Loucy (cell line): ENCODE results near the gene MAN2C1.

Source experiments
- EZH2phosphoT487 ChIP-seq: fragments of 200-600 bp; IDR thresholded peaks from 2 replicates; pipeline ENCODE4 v1.6.1; 2018; ENCODE audit warnings: antibody characterized with exemption, mild to moderate bottlenecking, moderate library complexity, borderline replicate concordance
- TF ChIP-seq, protein P1 (sequence below): fragments of 200-600 bp; sonication (generic); conservative IDR thresholded peaks from 2 replicates; pipeline ENCODE4 v1.5.1; 2014; ENCODE audit warnings: mild to moderate bottlenecking, antibody characterized with exemption, low read length

- TF ChIP-seq, protein P1, sequence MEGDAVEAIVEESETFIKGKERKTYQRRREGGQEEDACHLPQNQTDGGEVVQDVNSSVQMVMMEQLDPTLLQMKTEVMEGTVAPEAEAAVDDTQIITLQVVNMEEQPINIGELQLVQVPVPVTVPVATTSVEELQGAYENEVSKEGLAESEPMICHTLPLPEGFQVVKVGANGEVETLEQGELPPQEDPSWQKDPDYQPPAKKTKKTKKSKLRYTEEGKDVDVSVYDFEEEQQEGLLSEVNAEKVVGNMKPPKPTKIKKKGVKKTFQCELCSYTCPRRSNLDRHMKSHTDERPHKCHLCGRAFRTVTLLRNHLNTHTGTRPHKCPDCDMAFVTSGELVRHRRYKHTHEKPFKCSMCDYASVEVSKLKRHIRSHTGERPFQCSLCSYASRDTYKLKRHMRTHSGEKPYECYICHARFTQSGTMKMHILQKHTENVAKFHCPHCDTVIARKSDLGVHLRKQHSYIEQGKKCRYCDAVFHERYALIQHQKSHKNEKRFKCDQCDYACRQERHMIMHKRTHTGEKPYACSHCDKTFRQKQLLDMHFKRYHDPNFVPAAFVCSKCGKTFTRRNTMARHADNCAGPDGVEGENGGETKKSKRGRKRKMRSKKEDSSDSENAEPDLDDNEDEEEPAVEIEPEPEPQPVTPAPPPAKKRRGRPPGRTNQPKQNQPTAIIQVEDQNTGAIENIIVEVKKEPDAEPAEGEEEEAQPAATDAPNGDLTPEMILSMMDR = no peak; the same call in 1 of the 2 replicates
- TF ChIP-seq EZH2phosphoT487 = no peak
Observed at GRCh38 chr15:75362642-75363249, 5.7 kb downstream of the MAN2C1 start.
